Jurkat, Clone E6-1 (cell line): ENCODE results near the gene SCNN1A.

Experiments used
- DNase-seq: peaks from one replicate; pipeline ENCODE4 v3.0.0-alpha.2; 2011; ENCODE audit warnings: low read depth, low spot score
- H3K4me3 ChIP-seq: 2 replicates; pipeline ENCODE4 v1.5.1; 2011; ENCODE audit warnings: mild to moderate bottlenecking, low read length, control low read depth, moderate library complexity

Gene SCNN1A

DNA sequence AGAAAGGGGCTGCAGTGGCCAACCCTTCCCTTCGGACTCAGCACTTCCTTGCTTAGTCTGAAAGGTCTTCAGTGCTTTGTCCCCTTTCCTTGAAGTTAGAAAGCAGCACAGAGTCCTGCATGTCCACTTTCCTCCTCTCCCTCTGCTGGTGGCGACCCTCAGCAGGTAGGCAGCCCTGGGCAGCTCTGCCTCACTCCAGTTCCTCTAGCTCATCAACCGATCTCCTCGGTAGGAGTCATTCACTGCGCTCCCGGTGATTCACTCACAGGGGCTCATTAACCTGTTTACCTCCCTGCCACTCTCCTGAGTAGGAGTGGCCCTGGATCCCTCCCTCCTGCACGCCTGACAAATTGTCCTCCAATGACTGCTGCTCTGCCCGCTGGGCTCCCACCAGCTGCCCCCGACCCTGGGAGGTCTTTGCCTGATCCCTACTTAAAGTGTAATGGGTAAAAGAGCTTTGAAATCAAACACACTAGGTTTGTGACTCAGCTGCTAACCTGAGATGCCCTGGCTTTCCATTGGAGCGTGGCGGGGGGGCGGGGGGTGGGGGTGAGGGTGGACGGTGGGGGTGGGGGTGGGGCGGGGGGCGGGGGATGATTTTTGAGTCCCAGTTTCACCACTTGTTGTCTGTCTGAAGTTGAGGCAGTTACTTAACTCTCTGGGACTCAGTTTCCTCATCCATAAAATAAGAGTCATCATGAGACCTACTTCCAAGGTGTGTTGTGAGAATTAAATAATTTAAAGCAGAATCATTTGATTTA lies 4.2 kb downstream of the SCNN1A start:
- DNase-seq: no peak
- no peak overlapping the region for H3K4me3 ChIP-seq

DNA sequence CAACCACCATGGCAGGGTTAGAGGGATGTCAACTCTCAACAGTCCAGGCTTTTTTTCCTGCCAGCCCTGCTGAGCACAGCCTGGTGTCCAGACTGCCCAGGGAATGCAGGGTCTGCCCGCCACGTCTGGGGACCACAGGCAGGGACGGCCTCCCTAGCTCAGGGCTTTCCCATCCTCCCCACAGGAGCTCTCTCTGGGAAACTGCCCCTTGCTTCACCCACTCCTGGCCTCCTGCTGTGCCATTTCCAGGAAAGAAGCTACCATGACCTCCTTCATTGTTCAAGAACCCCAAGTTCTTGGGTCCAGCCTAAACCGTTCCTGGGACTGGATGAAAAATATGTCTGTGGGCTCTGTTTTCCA lies 4.8 kb downstream of the SCNN1A start:
- no peak for DNase-seq
- H3K4me3 ChIP-seq: no peak overlapping the region

DNA sequence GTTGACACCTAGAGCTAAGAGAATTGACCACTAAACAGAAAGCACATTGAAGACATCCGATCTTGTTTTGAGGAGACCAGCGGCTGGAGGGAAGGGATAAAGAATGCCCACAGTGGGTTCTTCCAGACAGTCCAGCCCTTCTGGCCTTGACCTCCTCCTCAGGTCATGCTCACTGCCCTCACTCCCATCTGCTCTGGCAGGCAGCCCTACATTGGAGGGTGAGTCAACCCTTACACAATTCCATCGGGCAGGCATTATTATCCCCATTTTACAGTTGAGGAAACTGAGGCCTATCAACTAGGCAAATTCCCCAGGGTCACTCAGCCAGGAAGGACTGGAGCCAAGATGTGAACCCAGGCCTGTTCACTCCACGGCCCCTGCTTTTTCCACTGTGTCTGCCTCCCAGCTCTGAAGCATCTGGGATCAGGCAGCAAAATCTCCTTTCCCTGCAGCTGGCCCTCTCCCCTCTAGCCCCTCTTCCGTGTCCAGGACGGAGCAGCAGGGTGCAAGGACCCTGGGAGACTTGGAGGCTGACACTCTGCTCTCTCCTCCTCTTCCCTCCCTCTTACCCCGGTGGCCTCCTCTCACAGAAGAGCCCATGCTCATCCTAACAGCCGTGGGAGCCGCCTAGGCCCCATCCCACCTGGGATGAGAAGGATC lies 5.3 kb downstream of the SCNN1A start:
- no peak for DNase-seq
- no peak overlapping the region for H3K4me3 ChIP-seq

DNA sequence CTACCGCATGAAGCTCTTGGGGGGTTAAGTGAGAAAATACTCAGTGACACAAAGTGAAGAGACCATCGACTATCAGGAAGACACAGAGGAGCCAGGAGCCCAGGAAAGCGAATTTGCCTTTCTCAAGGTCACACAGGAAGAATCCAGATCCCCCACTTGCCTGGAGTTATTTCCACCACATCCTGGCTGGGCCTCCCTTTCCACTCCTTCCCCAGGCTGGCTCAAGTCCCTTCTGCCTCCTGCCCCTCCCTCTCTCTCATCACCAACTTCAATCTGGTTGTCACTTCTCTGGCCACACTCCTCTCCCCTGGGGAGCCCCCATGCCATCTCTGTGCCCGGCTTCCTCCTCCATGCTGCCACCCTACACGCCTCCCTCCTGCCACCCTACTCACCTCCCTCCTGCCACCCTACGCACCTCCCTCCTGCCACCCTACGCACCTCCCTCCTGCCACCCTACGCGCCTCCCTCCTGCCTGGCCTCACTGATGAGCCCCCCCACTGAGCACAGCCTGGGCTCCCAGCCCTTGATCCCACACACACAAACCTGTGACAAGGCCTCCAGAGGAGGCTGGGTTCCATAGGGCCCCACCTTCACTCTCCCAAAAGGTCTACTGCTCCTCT lies 6.3 kb downstream of the SCNN1A start:
- no peak for DNase-seq
- no peak overlapping the region for H3K4me3 ChIP-seq

DNA sequence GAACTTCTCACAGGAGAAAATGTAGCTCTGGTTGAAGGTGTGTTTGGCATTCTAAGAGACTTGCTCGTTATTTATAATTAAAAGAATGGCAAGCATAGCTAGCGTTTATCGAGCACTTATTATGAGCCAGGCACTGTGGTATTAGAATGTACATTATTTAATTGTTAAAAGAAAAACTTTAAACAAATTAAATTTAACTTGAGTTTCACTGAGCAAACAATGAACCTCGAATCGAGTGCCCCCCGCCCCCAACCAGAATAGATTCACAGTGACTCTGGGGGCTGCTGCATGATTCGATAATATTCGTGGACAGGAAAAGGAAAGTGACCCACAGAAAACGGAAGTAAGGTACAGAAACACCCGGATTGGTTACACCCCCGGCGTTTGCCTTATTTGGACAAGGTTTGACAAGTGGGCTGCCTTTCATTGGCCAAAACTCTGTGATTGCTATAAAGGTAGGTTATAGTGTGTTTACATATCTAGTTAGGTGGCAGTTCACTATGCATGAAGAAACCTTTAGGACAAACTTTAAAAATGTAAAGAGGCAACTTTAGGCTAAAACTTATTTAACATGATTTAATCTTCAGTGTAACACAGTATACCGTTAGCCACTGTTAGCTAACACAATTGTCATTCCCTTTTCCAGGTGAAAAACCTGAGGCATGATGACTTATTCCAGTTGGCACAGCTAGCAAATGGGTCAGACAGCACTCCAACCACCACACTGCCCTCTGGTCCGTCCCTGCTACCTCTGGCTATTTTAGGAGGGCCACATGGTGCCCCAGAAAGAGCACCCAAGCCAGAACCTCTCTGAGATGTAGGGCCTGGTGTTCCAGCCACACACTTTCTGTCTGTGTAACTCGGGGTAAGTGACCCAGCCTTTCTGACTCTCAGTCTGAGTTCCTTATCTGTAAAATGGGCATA lies 7.1 kb downstream of the SCNN1A start:
- no peak overlapping the region for H3K4me3 ChIP-seq
- DNase-seq: no peak

DNA sequence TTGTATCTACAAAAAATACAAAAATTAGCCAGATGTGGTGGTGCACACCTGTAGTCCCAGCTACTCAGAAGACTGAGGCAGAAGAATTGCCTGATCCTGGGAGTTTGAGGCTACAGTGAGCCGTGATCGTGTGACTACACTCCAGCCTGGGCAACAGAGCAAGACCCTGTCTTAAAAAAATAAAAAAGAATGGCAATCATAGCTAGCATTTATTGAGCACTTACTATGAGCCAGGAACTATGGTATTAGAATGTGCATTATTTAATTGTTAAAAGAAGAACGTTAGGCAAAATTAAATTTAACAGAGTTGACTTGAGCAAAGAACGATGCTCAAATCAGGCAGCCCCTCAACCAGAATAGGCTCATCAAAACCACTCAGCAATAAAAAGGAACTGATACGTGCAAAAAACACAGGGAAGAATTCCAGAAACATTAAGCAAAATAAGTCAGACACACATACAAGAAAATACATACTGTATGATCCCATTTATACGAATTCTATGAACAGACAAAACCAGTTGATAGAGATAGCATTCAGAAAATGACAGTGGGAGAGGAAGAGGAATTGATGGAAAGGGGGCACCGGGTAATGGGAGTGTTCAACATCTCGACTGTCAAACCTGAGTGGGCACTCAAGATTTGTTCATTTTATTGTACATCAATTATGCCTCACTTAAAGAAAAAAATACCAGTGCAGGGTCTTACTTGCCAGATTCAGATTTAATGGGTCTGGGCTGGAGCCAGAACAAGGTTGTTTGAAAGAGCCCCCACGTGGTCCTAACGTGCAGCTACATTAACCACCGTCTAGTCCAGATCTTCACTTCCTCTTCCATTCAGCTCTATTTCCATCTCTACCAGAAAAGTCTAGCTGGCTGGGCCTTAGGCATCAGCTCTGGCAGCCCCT lies 8.0 kb downstream of the SCNN1A start:
- peak; percentile 62 for DNase-seq
- H3K4me3 ChIP-seq: no peak overlapping the region

DNA sequence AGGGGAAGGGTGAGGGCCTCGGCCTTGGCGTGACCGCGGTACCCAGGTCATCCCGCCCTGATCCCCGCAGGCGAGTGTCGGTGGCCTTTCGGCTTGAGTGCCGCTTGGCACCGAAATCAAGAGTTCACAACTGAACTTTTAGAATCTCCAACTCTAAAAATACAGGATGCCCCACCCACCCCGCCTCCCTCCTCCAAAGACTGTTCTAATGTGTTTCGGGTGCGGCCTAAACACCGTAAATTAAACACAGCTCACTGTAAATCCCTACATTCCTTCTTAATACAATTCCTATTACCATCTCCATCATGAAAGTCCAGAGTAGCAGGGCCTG lies 11.4 kb downstream of the SCNN1A start:
- no peak for DNase-seq
- H3K4me3 ChIP-seq: no peak overlapping the region

DNA sequence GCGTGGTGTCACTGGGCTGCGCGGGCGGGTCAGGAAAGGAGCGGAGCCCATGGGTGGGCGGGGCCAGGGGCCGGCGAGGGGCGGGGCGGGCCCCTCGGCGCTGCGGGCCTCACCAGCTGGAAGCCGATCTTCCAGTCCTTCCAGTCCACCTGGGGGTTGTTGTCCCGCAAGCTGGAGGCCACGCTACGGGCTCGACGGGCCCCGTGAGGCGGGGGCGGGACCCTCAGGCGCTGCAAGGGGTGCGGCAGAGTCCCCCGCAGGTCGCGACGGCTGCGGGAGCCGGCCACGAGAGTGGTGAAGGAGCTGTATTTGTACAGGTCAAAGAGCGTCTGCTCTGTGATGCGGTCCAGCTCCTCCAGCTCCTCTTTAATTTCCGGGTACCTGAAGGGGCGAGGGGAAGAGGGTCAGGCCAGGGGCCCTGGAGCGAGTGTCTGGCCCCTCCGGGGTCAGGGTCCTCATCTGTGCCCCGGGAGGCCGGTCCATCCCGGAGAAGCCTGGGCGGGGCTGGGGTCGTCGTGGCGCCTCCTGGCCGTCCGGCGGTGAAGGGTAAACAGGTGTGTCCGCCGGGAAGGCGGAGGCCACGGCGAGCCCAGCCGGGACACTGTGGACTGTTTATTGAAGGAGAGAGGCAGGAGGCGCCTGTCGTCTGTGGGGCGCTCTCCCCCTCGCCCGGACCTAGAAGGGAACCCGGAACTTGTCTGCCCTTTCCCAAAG lies 11.9 kb downstream of the SCNN1A start:
- DNase-seq: no peak
- no peak overlapping the region for H3K4me3 ChIP-seq

DNA sequence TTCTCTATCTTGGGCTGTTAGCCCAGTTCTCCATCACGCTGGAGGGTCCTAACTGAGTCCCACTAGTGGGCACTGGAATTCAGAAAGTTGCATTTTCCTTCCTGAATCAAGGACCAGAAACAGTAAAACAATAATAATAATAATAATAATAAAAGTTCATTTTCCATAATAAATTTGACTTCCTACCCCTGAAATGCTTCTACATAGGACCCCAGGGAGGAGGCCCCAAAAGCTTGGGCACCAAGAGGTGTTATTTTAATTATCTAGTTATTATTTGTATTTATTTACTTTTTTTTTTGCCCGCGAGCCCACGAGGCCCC lies 12.4 kb downstream of the SCNN1A start:
- no peak overlapping the region for H3K4me3 ChIP-seq
- DNase-seq: no peak

DNA sequence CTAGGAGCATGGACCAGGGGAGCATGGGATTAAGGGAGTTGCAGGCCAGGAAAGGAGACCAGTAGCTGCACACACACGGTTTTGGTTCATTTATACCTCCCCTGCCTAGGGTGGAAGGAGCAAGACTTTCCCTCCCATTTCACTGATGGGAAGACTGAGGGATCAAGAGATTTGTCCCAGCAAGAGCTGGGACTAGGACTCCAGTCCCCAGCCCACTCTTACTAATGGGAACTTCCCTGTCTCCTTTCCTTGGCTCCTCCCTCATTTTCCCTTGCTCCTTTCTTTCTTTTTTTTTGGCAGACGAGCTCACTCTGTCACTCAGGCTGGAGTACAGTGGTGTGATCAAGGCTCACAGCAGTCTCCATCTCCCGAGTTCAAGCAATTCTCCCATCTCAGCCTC lies 13.0 kb downstream of the SCNN1A start:
- no peak overlapping the region for H3K4me3 ChIP-seq
- no peak for DNase-seq

DNA sequence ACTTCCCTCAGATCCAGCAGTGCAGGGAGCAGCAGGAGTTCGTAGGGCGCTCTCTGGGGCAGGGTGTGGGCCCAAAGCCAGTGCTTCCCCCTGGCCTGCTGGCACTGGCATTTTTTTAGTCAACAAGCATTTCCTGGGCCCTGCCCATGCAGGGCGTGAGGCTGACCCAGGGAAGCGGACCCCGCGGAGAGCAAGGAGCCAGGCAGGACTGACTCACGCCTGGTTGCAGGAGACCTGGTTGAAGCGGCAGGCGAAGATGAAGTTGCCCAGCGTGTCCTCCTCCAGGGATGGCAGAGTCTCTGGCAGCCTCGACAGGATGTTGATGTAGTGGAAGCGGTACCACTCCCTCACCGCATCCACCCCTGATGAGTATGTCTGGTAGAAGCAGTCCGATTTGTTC lies 13.5 kb downstream of the SCNN1A start:
- no peak for DNase-seq

DNA sequence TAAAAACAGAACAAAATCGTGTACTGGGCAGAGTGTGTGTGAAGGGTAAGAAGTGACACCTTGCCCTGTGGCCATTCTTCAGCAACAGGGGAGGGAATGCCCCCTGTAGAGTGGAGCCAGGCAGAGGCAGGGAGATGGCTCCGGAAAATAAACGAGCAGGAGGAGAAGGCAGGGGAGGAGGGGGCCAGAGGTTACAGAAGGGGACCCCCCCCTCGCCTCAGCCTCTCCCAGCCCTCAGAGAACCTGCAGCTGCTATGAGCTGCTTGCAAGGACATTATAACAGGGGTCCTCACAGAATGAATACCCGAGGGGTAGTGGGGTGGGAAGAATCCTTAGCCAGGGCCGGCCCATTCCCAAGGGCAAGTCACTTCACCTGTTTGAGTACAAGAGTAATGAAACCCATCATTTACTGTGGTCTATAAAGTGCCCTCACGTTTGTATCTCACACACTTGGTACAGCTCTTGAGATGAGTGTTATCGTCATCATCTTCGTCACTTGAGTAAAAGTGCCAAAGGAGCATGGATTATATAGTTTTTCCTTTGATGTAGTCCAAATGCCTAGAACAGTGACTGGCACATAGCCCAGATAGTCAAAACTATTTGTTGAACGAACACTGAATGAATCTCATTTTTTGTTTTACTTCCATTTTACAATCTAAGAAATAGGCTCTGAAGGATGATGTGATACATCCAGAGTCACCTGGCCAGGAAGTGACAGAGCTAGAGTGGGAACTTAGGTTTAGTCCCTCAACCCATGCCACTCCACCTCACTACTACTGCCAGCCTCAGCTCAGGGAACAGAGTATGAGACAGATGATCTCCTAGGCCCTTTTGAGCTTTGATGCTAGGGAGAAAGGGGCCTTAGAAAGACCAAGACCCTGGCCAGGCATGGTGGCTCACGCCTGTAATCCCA lies 14.5 kb downstream of the SCNN1A start:
- H3K4me3 ChIP-seq: no peak overlapping the region
- no peak for DNase-seq

More for the DNA sequence above, 13.5 kb downstream of the SCNN1A start:
- no peak overlapping the region for H3K4me3 ChIP-seq

DNA sequence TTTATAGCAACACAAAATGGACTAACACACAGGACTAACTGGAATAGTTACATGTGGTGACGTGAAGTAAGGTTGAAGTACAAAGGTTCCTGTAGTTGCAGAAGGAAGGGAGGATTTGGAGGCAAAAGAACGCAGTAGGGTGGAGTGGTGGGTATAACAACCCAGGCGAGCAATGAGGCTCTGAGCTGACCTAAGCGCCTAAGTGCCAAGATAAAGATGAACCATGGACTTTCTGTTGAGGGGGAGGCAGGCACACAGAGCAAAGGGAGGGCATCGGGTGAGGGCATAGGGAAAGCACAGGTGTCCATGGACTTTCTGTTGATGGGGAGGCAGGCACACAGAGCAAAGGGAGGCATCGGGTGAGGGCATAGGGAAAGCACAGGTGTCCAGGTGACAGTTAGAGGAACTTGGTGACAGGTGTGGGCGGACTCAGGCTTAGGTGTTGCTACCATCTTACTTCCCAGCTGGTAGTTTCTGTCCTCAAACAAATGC lies 15.2 kb downstream of the SCNN1A start:
- no peak for DNase-seq
- no peak overlapping the region for H3K4me3 ChIP-seq

DNA sequence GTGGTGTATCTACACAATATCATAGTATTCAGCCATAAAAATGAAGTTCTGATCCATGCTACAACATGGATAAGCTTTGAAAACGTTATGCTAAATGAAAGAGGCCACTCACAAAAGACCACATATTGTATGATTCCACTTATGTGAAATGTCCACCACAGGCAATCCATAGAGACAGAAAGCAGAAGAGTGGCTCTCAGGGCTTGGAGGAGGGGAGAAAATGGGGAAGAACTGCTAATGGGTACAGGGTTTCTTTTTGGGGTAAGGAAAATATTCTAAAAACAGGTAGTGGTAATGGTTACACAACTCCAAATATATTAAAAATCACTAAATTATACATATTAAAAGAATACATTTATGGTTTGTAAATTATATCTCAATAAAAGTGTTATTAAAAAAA lies 16.5 kb downstream of the SCNN1A start:
- DNase-seq: no peak

DNA sequence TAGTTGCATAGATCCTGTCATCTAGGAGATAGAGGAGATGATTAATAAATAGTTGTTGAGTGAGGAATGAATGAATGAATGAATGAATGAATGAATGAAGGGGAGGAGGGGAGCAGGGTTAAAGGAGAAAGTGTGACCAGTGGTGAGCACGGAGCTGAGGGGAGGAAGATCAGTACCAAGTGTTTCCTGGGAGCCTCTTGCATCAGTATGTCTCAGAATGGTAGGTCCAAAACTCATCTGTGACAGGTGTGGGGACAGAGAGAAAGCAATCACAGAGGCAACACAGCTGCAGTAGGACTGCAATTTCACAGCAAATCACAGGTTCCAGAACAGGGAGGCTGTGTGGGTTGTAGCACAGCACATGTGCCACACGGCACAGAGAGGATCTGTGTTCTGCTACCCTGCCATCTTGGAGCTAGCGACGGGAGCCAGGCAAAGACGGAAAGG lies 19.0 kb downstream of the SCNN1A start:
- no peak overlapping the region for H3K4me3 ChIP-seq
- no peak for DNase-seq

More for the DNA sequence above, 16.5 kb downstream of the SCNN1A start:
- H3K4me3 ChIP-seq: no peak overlapping the region

DNA sequence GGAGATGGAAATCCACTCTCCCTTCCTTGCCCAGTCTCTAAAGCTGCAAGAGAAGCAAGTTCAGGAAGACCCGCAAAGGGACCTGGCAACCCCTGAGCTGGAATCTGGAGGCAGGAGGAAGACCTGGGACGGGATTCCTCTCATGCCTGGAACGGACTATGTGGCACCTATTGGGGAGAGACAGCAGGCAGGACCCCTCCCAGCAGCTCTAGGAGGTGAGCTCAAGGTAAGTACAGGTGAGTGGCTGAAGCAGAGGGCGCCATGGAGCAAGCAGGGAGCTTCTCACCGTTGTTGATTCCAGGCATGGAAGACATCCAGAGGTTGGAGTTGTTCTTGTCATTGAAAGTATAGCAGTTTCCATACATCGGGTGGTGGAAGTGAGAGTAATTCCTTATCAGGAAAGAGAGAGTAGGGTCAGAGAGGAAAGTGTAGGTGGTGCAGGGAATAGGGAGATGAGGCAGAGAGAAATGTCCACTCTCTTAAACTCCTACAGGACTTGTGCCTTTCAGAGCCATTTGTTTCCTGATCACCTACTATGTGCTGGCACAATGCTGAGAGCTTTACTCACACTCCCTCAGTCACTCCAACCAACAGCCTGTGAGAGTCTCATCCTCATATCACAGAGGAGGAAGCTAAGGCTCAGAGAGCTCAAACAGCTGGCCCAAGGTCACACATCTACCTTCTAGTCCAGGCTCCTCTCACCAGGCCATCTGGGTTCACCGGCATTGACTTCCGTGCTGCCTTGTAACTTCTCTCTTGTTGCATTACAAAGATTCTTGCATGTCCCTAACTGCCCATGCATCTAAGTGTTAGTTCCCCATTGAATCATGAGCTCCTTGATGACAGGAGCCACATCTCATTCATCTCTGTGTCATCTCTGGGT lies 19.6 kb downstream of the SCNN1A start:
- no peak overlapping the region for H3K4me3 ChIP-seq
- no peak for DNase-seq
